Neuronal stem cell (in vitro differentiated cells): ENCODE results near the gene ZDHHC24.
"Not testable (repeated sequence)": the region's sequence is repeated elsewhere in the genome, so short reads cannot be mapped to it uniquely, and the experiment has no call there.

ENCODE experiments used
- DNase-seq: peaks from one replicate; pipeline ENCODE4 v3.0.0-alpha.2; 2013; ENCODE audit warnings: low spot score
- H2AFZ ChIP-seq: one replicate; pipeline ENCODE4 v1.6.1; 2013; ENCODE audit warnings: mild to moderate bottlenecking, low read length, inconsistent platforms
- H2AK5ac ChIP-seq: 2 replicates; pipeline ENCODE4 v1.6.1; 2013; ENCODE audit warnings: low read depth, mild to moderate bottlenecking, inconsistent platforms, low read length, moderate library complexity, mixed read lengths
- H2BK120ac ChIP-seq: 2 replicates; pipeline ENCODE4 v1.6.1; 2013; ENCODE audit warnings: low read depth, mild to moderate bottlenecking, inconsistent platforms, low read length, moderate library complexity, mixed read lengths
- H2BK12ac ChIP-seq: one replicate; pipeline ENCODE4 v1.6.1; 2013; ENCODE audit warnings: low read length, inconsistent platforms
- H2BK15ac ChIP-seq: 2 replicates; pipeline ENCODE4 v1.6.1; 2013; ENCODE audit warnings: mild to moderate bottlenecking, low read length, inconsistent platforms, mixed read lengths
- H2BK5ac ChIP-seq: one replicate; pipeline ENCODE4 v1.6.1; 2013; ENCODE audit warnings: inconsistent platforms, mild to moderate bottlenecking, low read length, moderate library complexity
- H3K14ac ChIP-seq: one replicate; pipeline ENCODE4 v1.6.1; 2013; ENCODE audit warnings: low read length, inconsistent platforms
- H3K18ac ChIP-seq: 2 replicates; pipeline ENCODE4 v1.6.1; 2013; ENCODE audit warnings: low read length, inconsistent platforms
- H3K23ac ChIP-seq: 2 replicates; pipeline ENCODE4 v1.6.1; 2013; ENCODE audit warnings: low read depth, mild to moderate bottlenecking, mixed read lengths, low read length, inconsistent platforms; ENCODE audit not compliant: poor library complexity
- H3K27ac ChIP-seq: replicated peaks from 3 replicates; pipeline ENCODE4 v1.5.1; 2013; ENCODE audit warnings: low read length, inconsistent platforms
- H3K27me3 ChIP-seq, 3 experiments: 2 replicates each; pipeline ENCODE4 v1.6.1; 2013; ENCODE audit warnings: low read length in 3 of 3, mild to moderate bottlenecking in 2 of 3, inconsistent platforms in 1 of 3, low read depth in 1 of 3, mixed read lengths in 1 of 3, moderate library complexity in 1 of 3; ENCODE audit not compliant: control insufficient read depth in 3 of 3, insufficient read depth in 3 of 3
- H3K36me3 ChIP-seq, 2 donors: replicated peaks in 1 of 2; 2 replicates each; pipeline ENCODE4 v1.6.1; 2013; ENCODE audit warnings: low read length in 2 of 2; ENCODE audit not compliant: control insufficient read depth in 2 of 2, insufficient read depth in 2 of 2
- H3K4ac ChIP-seq: 2 replicates; pipeline ENCODE4 v1.6.1; 2013; ENCODE audit warnings: inconsistent platforms, mild to moderate bottlenecking, low read length, moderate library complexity
- H3K4me1 ChIP-seq, 2 donors: 1 replicate in 1 of 2; 2 replicates in 1 of 2; pipeline ENCODE4 v1.6.1; 2013; ENCODE audit warnings: low read length in 2 of 2, low read depth in 1 of 2; ENCODE audit not compliant: control insufficient read depth in 2 of 2, insufficient read depth in 1 of 2
- H3K4me2 ChIP-seq: one replicate; pipeline ENCODE4 v1.6.1; 2013; ENCODE audit warnings: mild to moderate bottlenecking, low read length, inconsistent platforms; ENCODE audit not compliant: insufficient read depth, poor library complexity, severe bottlenecking
- H3K4me3 ChIP-seq, 2 donors: 2 replicates each; pipeline ENCODE4 v1.5.1; 2013; ENCODE audit warnings: low read length in 2 of 2, mild to moderate bottlenecking in 2 of 2, inconsistent platforms in 1 of 2, moderate library complexity in 1 of 2
- H3K79me1 ChIP-seq: one replicate; pipeline ENCODE4 v1.6.1; 2013; ENCODE audit warnings: low read depth, mild to moderate bottlenecking, inconsistent platforms, low read length, moderate library complexity
- H3K9ac ChIP-seq: one replicate; pipeline ENCODE4 v1.6.1; 2013; ENCODE audit warnings: mild to moderate bottlenecking, low read depth, low read length, inconsistent platforms; ENCODE audit not compliant: poor library complexity
- H3K9me3 ChIP-seq, 2 donors: replicated peaks in 1 of 2; 2 replicates each; pipeline versions ENCODE3 to v1.6.1; 2013; ENCODE audit warnings: low read length in 2 of 2, mild to moderate bottlenecking in 2 of 2, inconsistent platforms in 1 of 2, low read depth in 1 of 2, mixed read lengths in 1 of 2, moderate library complexity in 1 of 2; ENCODE audit not compliant: control insufficient read depth in 2 of 2, insufficient read depth in 1 of 2
- H4K8ac ChIP-seq: one replicate; pipeline ENCODE4 v1.6.1; 2013; ENCODE audit warnings: low read depth, mild to moderate bottlenecking, inconsistent platforms, low read length, moderate library complexity
- H4K91ac ChIP-seq: one replicate; pipeline ENCODE4 v1.6.1; 2013; ENCODE audit warnings: low read length, low read depth, mild to moderate bottlenecking, inconsistent platforms; ENCODE audit not compliant: poor library complexity
- WGBS, 2 donors: extraction: QIAGEN DNeasy Blood & Tissue Kit; methylation state at CpG; one replicate each; pipeline ENCODE4 v1.1.7; 2013; ENCODE audit warnings: missing lambda C conversion rate in 2 of 2, mixed read lengths in 1 of 2; ENCODE audit not compliant: insufficient read length in 2 of 2, insufficient replicate concordance in 1 of 2; ENCODE audit errors: extremely low coverage in 2 of 2; 5-methylcytosine and 5-hydroxymethylcytosine counted together

The ZDHHC24 gene

DNA sequence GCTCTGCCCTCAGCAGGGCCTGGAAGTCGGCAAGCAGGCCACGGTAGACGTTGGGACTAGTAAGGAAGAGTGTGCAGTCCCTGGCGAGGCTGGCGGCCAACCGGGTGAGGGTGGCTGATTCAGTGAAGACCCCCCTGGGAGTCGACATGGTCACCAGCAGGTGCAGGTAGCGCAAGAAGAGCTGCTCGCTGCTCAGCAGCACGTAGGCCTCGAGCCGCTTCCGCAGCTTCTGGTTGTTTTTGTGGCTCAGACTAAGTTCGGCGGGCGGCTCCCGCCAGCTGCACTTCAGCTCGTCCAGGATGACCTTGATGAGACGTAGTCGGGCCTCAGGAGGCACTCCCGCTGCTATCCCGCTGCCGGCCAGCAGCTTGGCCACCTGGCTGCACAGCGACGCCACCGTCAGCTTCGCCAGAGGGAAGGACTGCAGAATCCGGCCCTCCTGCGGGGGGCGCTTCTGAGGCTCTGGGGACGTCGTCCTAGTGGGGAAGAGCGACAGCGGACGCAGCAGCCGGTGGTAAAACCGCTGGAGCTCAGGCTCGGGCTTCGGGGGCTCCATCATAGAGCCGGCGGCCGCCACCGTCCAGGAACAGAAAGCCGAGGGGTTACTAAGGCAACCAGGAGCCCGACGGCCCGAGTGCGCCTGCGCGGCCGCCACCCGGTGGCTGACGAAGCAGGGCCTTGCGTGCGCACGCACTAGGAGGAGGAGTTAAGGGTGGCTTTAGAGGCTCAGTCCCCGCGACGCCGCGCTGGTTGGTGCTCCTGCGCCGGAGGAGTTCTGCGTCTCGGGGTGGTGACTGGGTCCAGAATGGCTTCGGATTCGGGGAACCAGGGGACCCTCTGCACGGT, 46.8 kb upstream of the ZDHHC24 start, which contains the start of the genes CCDC87 and CCS:
Gene CCDC87 (minus strand): TSS at position 607 of the 846 bp plus-strand sequence. CDS start 48 bp downstream, at position 559.
Gene CCS (plus strand): TSS at position 729 of the 846 bp plus-strand sequence. CDS start 77 bp downstream, at position 806.
- Histone ChIP-seq H3K18ac (peak within 1 kb of the TSS; percentile 98), H3K4ac (peak within 1 kb of the TSS; percentile 92), H3K23ac (peak within 1 kb of the TSS; percentile 87), H3K4me1 (peaks cover 11 to 16% of the 10 kb centered on the region in 2 donors), H2AFZ (peak within 1 kb of the TSS; percentile 89), H3K14ac (peak within 1 kb of the TSS; percentile 100), H3K9ac (peak within 1 kb of the TSS; percentile 91), H4K8ac (peak within 1 kb of the TSS; percentile 94), H2AK5ac (peak within 1 kb of the TSS; percentile 41), H3K27me3 (no peaks in the 10 kb centered on the region), H2BK12ac (no peak within 1 kb of the TSS), H3K36me3 (peaks cover 2 to 12% of the 10 kb centered on the region in 2 donors), H3K79me1 (peaks cover 6% of the 10 kb centered on the region), H3K27ac (peak within 1 kb of the TSS; percentile 62), H3K4me3 (peak within 1 kb of the TSS; percentile 73 to 81), H3K9me3 (peaks cover 21% of the 10 kb centered on the region in 2 donors), H2BK120ac (no peak within 1 kb of the TSS), H2BK5ac (peak within 1 kb of the TSS; percentile 35), H4K91ac (no peak within 1 kb of the TSS), H2BK15ac (peak within 1 kb of the TSS; percentile 65), H3K4me2 (peak within 1 kb of the TSS; percentile 68)
- no CpG with 5 or more reads among the region's 68 CpGs for WGBS, 2 donors
- peak; percentile 92 for DNase-seq

DNA sequence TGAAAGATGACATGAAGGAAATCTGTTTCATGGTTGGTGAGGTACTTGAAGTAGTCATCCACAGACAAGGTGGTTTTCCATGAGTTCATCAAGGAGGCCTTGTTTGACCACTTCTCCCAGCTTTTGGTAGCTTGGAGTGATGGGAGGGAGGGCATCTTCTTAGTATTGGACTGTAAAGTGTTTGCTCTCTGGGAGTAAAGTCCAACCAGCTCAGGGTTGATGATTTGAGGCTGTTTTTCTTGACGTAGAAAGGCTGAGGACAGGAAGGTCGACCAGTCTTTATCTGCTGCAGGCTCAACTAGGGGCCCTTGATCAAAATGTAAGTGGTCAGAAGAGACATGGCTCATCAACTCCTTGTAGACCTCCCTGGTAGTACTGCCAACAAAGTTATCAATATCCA, 45.3 kb upstream of the ZDHHC24 start:
- no peak overlapping the region for H2BK12ac ChIP-seq
- peaks cover 4% of the 10 kb centered on the region for H3K79me1 ChIP-seq
- H3K27me3 ChIP-seq = no peaks in the 10 kb centered on the region
- DNase-seq = no peak
- no peak overlapping the region for H4K91ac ChIP-seq
- H3K14ac ChIP-seq = no peak overlapping the region
- peaks cover 19 to 21% of the 10 kb centered on the region in 2 donors for H3K9me3 ChIP-seq
- H3K4me2 ChIP-seq = no peak overlapping the region
- peaks cover 11 to 16% of the 10 kb centered on the region in 2 donors for H3K4me1 ChIP-seq
- H2AFZ ChIP-seq = no peak overlapping the region
- no peak overlapping the region for H3K9ac ChIP-seq
- no peak overlapping the region for H2BK5ac ChIP-seq
- H4K8ac ChIP-seq = no peak overlapping the region
- no peak overlapping the region for H3K4me3 ChIP-seq
- H3K4ac ChIP-seq = no peak overlapping the region
- WGBS, 2 donors = no CpG with 5 or more reads among the region's 2 CpGs
- H3K27ac ChIP-seq = no peak overlapping the region
- no peak overlapping the region for H3K23ac ChIP-seq
- H2BK15ac ChIP-seq = no peak overlapping the region
- H3K36me3 ChIP-seq = peaks cover 0 to 6% of the 10 kb centered on the region in 2 donors
- no peak overlapping the region for H3K18ac ChIP-seq
- no peak overlapping the region for H2BK120ac ChIP-seq
- no peak overlapping the region for H2AK5ac ChIP-seq

DNA sequence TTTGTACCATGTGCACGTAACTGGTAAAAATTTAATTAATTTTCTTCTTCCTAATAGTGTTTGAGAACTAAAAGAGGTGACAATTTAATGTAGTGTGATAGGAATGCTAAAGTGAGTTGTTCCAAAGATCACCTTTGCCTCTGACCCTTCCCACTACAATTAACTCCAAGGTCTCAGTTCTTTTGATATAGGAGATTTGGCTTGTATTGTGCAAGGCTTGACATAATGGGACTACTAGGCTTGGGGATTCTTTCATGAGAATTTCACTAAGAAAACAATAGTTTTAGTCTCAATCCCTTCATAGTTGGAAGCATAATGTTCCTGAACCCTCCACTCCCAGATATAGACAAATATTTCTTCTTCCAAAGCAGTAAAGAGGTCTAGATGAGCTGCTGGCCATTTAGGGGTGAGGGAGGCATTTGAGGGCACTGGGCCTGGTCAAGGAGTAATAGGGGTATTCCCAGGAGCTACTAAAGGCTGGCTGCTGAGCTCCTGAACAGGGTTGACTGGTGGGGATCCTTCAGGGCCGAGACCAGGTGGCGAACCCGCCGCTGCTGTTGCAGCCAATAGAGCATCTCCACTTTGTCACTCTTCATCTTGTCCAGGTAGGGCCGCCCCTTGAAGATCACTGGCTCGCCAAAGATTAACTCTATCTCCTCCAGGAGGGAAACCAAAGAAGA, 44.3 kb upstream of the ZDHHC24 start:
- no peak overlapping the region for H2BK12ac ChIP-seq
- no peak overlapping the region for H3K14ac ChIP-seq
- no peak overlapping the region for H3K4me3 ChIP-seq
- peaks cover 8 to 11% of the 10 kb centered on the region in 2 donors for H3K4me1 ChIP-seq
- no peaks in the 10 kb centered on the region for H3K27me3 ChIP-seq
- H3K27ac ChIP-seq = no peak overlapping the region
- H2AK5ac ChIP-seq = no peak overlapping the region
- H3K79me1 ChIP-seq = peaks cover 4% of the 10 kb centered on the region
- H3K9ac ChIP-seq = no peak overlapping the region
- H3K4me2 ChIP-seq = no peak overlapping the region
- H3K4ac ChIP-seq = no peak overlapping the region
- H4K8ac ChIP-seq = no peak overlapping the region
- no peak overlapping the region for H3K23ac ChIP-seq
- no peak overlapping the region for H2BK120ac ChIP-seq
- H4K91ac ChIP-seq = no peak overlapping the region
- no peak for DNase-seq
- H3K18ac ChIP-seq = no peak overlapping the region
- no CpG with 5 or more reads among the region's 7 CpGs for WGBS, 2 donors
- no peak overlapping the region for H2BK15ac ChIP-seq
- no peak overlapping the region for H2AFZ ChIP-seq
- H2BK5ac ChIP-seq = no peak overlapping the region
- no peaks in the 10 kb centered on the region for H3K36me3 ChIP-seq
- peaks cover 19 to 21% of the 10 kb centered on the region in 2 donors for H3K9me3 ChIP-seq

- not testable (repeated sequence) for H3K27ac ChIP-seq, H3K4ac ChIP-seq, H2BK5ac ChIP-seq, DNase-seq, H3K4me3 ChIP-seq, H4K91ac ChIP-seq, H2BK15ac ChIP-seq, H2AK5ac ChIP-seq, H3K27me3 ChIP-seq, H3K9ac ChIP-seq, H2BK12ac ChIP-seq, H3K23ac ChIP-seq, H3K18ac ChIP-seq, H3K79me1 ChIP-seq, H3K14ac ChIP-seq, H3K36me3 ChIP-seq, H3K4me2 ChIP-seq, H2BK120ac ChIP-seq, H2AFZ ChIP-seq, H4K8ac ChIP-seq
- peaks cover 5 to 11% of the 10 kb centered on the region in 2 donors for H3K4me1 ChIP-seq
- whole genome bisulfite sequencing, 2 donors = no CpG with 5 or more reads among the region's 2 CpGs
- H3K9me3 ChIP-seq = peaks cover 19 to 21% of the 10 kb centered on the region in 2 donors
Observed at GRCh38 chr11:66589315-66589714, 43.5 kb upstream of the ZDHHC24 start.
